ENCODE results near the gene ZBTB48. TPM values are rescaled to one million over a fixed set of nuclear protein-coding genes. Genes with fewer than 3 reads are reported as not detected.

Gene ZBTB48
- total RNA-seq, 2 donors from 2014 or later, result 20.7 to 28.9 TPM

DNA sequence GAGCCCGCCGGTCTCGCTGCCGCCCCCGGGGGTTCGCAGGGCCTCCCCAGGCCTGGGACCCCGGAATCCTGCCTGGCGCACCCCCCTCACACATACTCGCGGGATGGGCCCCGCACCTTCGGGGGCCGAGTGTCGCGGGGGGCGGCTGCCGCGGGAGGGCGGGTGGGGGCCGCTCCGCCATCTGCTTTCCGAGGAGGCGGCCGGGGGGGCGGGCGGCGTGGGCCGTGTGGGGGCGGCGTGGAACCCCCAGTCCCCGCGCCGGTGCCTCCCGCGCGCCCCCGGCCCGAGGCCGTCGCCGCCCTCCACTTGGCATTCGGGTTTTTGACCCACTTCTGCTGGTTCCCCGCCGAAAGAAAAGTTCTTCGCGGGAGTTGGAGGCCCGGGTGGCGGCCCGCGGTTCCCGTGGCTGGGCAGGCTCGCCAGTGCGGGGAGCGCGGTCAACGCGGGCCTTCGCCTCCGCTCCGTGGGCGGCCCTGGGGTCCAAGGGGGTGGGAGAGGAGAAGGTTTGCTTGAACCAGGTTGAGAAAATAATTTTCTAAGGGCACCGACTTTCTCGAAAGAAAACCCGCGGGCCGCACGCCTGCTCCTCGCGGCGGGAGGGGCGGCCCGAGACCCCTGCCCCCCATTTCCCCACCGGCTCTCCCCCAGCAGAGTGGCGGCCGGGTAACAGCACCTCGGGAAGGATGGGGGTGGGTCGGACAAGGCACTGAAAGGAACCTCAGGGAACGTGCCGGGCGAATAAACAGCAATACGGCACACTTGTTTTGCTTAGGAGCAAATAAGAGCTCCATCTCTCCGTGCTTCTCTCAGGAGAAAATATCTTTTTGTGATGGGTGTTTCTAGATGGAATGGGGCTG lies 35.4 kb downstream of the ZBTB48 start:
- ATAC-seq (ENCODE audit: insufficient number of reproducible peaks, low FRiP score, low read depth), result no peak

GRCh38 chr1:6619045-6619444 lies 39.3 kb downstream of the ZBTB48 start:
- no peak overlapping the region for H3K4me3 ChIP-seq
- no peak overlapping the region for H3K27ac ChIP-seq
- DNase-seq (ENCODE audit: low spot score) (no peak), ATAC-seq (ENCODE audit: insufficient number of reproducible peaks, low FRiP score, low read depth) (no peak)
- H3K9me3 ChIP-seq, result no peaks in the 10 kb centered on the region
- H3K27me3 ChIP-seq (replicated peaks; ENCODE audit: insufficient read depth), result no peaks in the 10 kb centered on the region
- peaks cover 4 to 10% of the 10 kb centered on the region in 2 donors for H3K4me1 ChIP-seq (ENCODE audit: control insufficient read depth in 1 of 2, low read depth in 2 of 2)
- TF ChIP-seq CTCF (IDR thresholded peaks at IDR 0.05), result no peak
- H3K36me3 ChIP-seq, result peaks cover 38% of the 10 kb centered on the region

More for the DNA sequence above, 35.4 kb downstream of the ZBTB48 start:
- TF ChIP-seq CTCF (IDR thresholded peaks at IDR 0.05), result no peak
- H3K4me1 ChIP-seq (ENCODE audit: control insufficient read depth in 1 of 2, low read depth in 2 of 2), result peaks cover 14 to 33% of the 10 kb centered on the region in 2 donors
- no peaks in the 10 kb centered on the region for H3K27me3 ChIP-seq (replicated peaks; ENCODE audit: insufficient read depth)
- H3K36me3 ChIP-seq, result peaks cover 12% of the 10 kb centered on the region
- DNase-seq (ENCODE audit: low spot score), result no peak
- no peaks in the 10 kb centered on the region for H3K9me3 ChIP-seq
- H3K27ac ChIP-seq, result peak overlapping the region; percentile 71 to 96
- peak overlapping the region; percentile 100 for H3K4me3 ChIP-seq

- no peak for TF ChIP-seq CTCF (IDR thresholded peaks at IDR 0.05)
- DNase-seq (ENCODE audit: low spot score) (no peak), ATAC-seq (ENCODE audit: insufficient number of reproducible peaks, low FRiP score, low read depth) (no peak)
- Histone ChIP-seq H3K27me3 (replicated peaks; ENCODE audit: insufficient read depth) (no peaks in the 10 kb centered on the region), H3K27ac (no peak overlapping the region), H3K9me3 (no peaks in the 10 kb centered on the region), H3K4me1 (ENCODE audit: control insufficient read depth in 1 of 2, low read depth in 2 of 2) (peaks cover 8 to 20% of the 10 kb centered on the region in 2 donors), H3K36me3 (peaks cover 38% of the 10 kb centered on the region), H3K4me3 (no peak overlapping the region)
Observed at GRCh38 chr1:6621429-6622391, 41.9 kb downstream of the ZBTB48 start.

DNA sequence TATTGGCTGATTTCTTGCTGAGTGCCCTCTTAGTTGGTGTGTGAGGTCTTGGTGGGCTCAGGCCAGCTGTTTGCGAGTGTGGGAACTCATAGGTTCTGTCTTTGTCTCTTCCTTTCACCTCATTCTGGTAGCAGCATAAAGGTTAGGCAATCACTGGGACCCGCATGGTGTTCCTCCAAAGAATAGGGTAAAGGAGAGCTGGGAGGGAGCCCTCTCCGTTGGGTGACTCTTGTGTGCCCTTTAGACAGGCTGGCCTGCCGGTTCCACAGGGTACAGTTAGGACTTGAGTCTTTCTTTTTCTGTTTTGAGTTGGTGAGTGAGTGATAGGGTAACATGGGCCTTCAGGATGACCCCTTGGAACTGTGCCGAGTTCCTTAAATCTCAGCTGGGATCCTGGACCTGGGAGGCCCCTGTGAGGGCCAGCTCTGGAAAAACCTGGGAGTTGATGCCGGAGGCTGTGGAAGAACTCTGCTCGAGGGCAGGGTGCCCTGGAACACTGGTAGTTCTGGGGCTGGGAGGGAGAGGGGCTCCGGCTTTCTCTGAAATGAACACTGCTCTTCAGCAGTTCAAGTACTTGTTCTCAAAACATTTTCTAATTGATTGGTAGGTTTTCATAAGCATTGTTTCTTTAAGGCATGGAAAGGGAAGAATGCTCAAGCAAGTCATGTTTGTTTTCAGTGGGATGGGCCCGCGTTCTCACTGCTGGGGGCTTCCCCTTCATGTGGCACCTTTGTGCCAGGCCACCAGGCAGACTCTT lies 42.8 kb downstream of the ZBTB48 start:
- no peak for DNase-seq (ENCODE audit: low spot score)
- Histone ChIP-seq H3K9me3 (no peaks in the 10 kb centered on the region), H3K27me3 (replicated peaks; ENCODE audit: insufficient read depth) (no peaks in the 10 kb centered on the region), H3K36me3 (peaks cover 38% of the 10 kb centered on the region), H3K4me3 (no peak overlapping the region), H3K4me1 (ENCODE audit: control insufficient read depth in 1 of 2, low read depth in 2 of 2) (peaks cover 9 to 26% of the 10 kb centered on the region in 2 donors), H3K27ac (no peak overlapping the region)
- ATAC-seq (ENCODE audit: insufficient number of reproducible peaks, low FRiP score, low read depth), result no peak
- TF ChIP-seq CTCF (IDR thresholded peaks at IDR 0.05), result no peak

Data from thoracic aorta (tissue), 2 donors.